ENCODE measurements around the gene FAM20C. TPM values are rescaled to one million over a fixed set of nuclear protein-coding genes. Genes with fewer than 3 reads are reported as not detected.

FAM20C gene
- total RNA-seq, 6 donors from 2014 or later: 17.7 to 53.7 (median 46.8) TPM

- Histone ChIP-seq H3K27ac (no peak overlapping the region), H3K36me3 (peaks cover 3 to 85% (median 49%) of the 10 kb centered on the region in 4 donors)
- WGBS, 2 donors: 87 to 92% methylated on average over 17 to 20 of the region's 20 CpGs
Measured at GRCh38 chr7:248732-249435, 56.5 kb downstream of the FAM20C start.

GRCh38 chr7:249989-250388, 57.6 kb downstream of the FAM20C start:
- DNase-seq (no peak), ATAC-seq (ENCODE audit: low FRiP score in 2 of 2) (no peak)
- H3K27me3 ChIP-seq: no peaks in the 10 kb centered on the region
- WGBS, 2 donors: 89 to 94% methylated on average over 12 of the region's 12 CpGs
- no peak for TF ChIP-seq POLR2A (IDR thresholded peaks at IDR 0.05)
- no peak for TF ChIP-seq CTCF (IDR thresholded peaks at IDR 0.05)
- TF ChIP-seq EP300 (IDR thresholded peaks at IDR 0.05): no peak
- no peak for TF ChIP-seq POLR2AphosphoS5 (IDR thresholded peaks at IDR 0.05)
- no peak overlapping the region for H3K27ac ChIP-seq
- peaks cover 3 to 88% (median 48%) of the 10 kb centered on the region in 4 donors for H3K36me3 ChIP-seq
- no peaks in the 10 kb centered on the region for H3K9me3 ChIP-seq
- no peak overlapping the region for H3K4me3 ChIP-seq
- no peaks in the 10 kb centered on the region for H3K4me1 ChIP-seq

More at GRCh38 chr7:248732-249435, 56.5 kb downstream of the FAM20C start:
- no peaks in the 10 kb centered on the region for H3K4me1 ChIP-seq
- no peak for TF ChIP-seq CTCF (IDR thresholded peaks at IDR 0.05)
- no peak for TF ChIP-seq EP300 (IDR thresholded peaks at IDR 0.05)
- TF ChIP-seq POLR2AphosphoS5 (IDR thresholded peaks at IDR 0.05): no peak
- TF ChIP-seq POLR2A (IDR thresholded peaks at IDR 0.05): no peak
- no peaks in the 10 kb centered on the region for H3K27me3 ChIP-seq
- DNase-seq (peak in 1 of 2 donors; percentile 67), ATAC-seq (ENCODE audit: low FRiP score in 2 of 2) (no peak)
- H3K9me3 ChIP-seq: no peaks in the 10 kb centered on the region
- no peak overlapping the region for H3K4me3 ChIP-seq

- no peaks in the 10 kb centered on the region for H3K4me1 ChIP-seq
- ATAC-seq (ENCODE audit: low FRiP score in 2 of 2) (no peak), DNase-seq (peak in 1 of 2 donors; percentile 72)
- H3K4me3 ChIP-seq: no peak overlapping the region
- TF ChIP-seq CTCF (IDR thresholded peaks at IDR 0.05) (no peak), EP300 (IDR thresholded peaks at IDR 0.05) (no peak), POLR2AphosphoS5 (IDR thresholded peaks at IDR 0.05) (no peak), POLR2A (IDR thresholded peaks at IDR 0.05) (no peak)
- WGBS, 2 donors: 93% methylated on average over 14 to 15 of the region's 15 CpGs
- no peak overlapping the region for H3K27ac ChIP-seq
- no peaks in the 10 kb centered on the region for H3K9me3 ChIP-seq
- no peaks in the 10 kb centered on the region for H3K27me3 ChIP-seq
- H3K36me3 ChIP-seq: peaks cover 3 to 88% (median 46%) of the 10 kb centered on the region in 4 donors
Measured at GRCh38 chr7:250523-250922, 58.2 kb downstream of the FAM20C start.

GRCh38 chr7:251005-251404, 58.6 kb downstream of the FAM20C start:
- 91 to 96% methylated on average over 8 to 20 of the region's 20 CpGs for WGBS, 2 donors
- Histone ChIP-seq H3K36me3 (peaks cover 3 to 90% (median 46%) of the 10 kb centered on the region in 4 donors), H3K9me3 (no peaks in the 10 kb centered on the region), H3K27ac (no peak overlapping the region), H3K27me3 (no peaks in the 10 kb centered on the region), H3K4me1 (no peaks in the 10 kb centered on the region), H3K4me3 (no peak overlapping the region)
- TF ChIP-seq CTCF (IDR thresholded peaks at IDR 0.05) (no peak), POLR2AphosphoS5 (IDR thresholded peaks at IDR 0.05) (no peak), POLR2A (IDR thresholded peaks at IDR 0.05) (no peak), EP300 (IDR thresholded peaks at IDR 0.05) (no peak)
- ATAC-seq (ENCODE audit: low FRiP score in 2 of 2) (no peak), DNase-seq (peak in 1 of 2 donors; percentile 58)

All from upper lobe of left lung (tissue), 6 donors.